HL-60/S4 treated with retinoic acid at 250 ng/mL for 4 days and 3 days (cell line): ENCODE measurements around the gene OVOL3.
"Not testable (repeated sequence)": the region's sequence is repeated elsewhere in the genome, so short reads cannot be mapped to it uniquely, and the experiment has no call there.

Experiments
- in situ Hi-C: fragments of 300-500 bp; cut with MboI; formaldehyde crosslinking; loops from 2 replicates; pipeline ENCODE4 v1.7.0; 2022; ENCODE audit warnings: low sequenced_read_pairs

OVOL3 gene

DNA sequence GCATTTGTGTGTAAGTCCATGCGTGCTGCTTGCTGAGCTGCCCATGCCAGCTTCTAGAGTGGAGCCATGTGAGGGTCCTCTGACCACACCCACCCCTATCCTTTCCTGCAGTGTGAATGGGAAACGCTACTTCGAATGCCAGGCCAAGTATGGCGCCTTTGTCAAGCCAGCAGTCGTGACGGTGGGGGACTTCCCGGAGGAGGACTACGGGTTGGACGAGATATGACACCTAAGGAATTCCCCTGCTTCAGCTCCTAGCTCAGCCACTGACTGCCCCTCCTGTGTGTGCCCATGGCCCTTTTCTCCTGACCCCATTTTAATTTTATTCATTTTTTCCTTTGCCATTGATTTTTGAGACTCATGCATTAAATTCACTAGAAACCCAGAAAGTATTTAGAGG is 14.6 kb downstream of the OVOL3 start:
- in situ Hi-C loops: no loop called here

DNA sequence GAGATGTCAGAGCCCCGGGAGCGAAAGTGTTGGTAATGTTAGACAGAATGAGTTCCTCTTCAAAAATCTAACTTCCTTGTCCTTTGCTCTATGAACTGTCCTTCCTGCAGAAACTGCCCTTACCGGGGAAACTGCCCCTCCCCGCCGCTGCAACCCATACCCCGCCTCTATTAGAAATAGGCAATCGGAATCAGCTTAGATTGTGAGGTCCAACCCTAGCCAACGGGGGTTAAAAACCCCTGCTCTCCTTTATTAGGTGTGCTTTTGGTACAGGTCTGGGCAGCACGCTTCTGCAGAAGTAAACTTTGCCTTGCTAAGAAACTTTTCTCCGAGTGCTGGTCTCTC is 17.4 kb downstream of the OVOL3 start:
- in situ Hi-C loops: no loop called here

DNA sequence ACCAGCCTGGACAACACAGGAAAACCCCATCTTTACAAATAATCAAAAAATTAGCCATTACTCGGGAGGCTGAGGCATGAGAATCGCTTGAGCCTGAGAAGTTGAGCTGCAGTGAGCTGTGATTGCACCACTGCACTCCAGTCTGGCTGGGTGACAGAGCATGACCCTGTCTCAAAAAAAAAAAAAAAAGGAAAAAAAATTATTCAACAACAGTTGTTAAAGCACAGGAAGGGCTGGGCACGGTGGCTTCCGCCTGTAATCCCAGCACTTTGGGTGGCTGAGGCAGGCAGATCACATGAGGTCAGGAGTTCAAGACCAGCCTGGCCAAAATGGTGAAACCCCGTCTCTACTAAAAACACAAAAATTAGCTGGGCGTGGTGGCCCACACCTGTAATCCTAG is 20.3 kb downstream of the OVOL3 start:
- in situ Hi-C loops: not testable (repeated sequence)

DNA sequence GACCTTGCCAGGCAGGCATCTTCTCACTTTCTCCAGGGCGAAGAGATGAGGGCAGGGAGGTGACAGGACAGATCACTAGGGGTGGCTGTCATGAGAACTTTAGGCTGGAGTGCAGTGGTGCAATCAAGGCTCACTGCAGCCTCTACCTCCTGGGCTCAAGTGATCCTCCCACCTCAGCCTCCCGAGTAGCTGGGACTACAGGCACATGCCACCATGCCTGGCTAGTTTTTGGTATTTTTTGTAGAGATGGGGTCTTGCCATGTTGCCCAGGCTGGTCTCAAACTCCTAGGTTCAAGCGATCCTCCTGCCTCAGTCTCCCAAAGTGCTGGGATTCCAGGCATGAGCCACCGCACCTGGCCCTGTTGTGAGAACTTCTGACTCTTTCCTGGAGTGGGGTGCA is 23.9 kb downstream of the OVOL3 start:
- in situ Hi-C loops: not testable (repeated sequence)

DNA sequence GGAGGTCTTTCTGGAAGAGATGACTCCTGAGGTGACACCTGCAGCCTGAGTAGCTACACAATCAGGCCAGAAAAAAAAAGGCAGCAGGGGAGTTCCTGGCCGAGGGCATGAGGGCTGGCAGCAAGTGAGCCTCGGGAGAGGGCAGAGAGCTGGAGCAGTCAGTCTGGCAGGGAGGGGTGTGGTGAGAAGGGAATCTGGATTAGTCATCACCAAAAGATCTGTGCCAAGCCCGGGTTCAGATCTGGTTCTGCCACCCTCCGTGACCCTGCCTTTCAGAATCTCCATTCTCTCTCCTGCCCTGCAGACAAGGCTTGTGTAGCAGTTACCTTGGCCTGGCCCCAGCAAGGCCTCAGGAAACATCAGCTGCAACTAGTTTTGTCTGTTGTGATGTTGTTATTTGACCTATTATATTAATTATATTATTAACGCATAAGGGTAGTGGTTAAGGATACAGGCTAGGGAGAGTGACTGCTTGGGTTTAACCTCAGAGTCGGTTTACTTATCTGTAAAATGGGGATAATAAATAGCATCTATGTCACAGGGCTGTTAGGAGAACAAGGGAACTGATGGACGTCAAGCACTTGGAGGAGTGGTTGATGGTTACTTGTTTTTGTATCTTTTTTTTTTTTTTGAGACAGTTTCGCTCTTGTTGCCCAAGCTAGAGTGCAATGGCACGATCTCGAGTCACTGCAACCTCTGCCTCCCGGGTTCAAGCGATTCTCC is 26.2 kb downstream of the OVOL3 start:
- in situ Hi-C loops: no loop called here

DNA sequence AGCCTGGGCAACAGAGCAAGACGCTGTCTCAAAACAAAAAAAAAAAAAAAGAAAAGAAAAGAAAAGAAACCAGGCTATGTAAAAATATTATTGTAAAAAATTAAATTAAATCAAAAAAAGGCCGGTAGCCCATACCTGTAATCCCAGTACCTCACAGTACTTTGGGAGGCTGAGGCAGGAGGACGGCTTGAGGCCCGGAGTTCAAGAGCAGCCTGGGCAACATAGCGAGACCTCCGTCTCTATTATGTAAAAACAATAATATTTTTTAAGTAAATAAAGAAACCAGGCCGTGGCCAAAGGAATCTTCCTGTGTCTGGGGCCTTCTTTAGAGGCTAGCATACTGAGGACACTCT is 28.2 kb downstream of the OVOL3 start:
- in situ Hi-C loops: no loop called here

DNA sequence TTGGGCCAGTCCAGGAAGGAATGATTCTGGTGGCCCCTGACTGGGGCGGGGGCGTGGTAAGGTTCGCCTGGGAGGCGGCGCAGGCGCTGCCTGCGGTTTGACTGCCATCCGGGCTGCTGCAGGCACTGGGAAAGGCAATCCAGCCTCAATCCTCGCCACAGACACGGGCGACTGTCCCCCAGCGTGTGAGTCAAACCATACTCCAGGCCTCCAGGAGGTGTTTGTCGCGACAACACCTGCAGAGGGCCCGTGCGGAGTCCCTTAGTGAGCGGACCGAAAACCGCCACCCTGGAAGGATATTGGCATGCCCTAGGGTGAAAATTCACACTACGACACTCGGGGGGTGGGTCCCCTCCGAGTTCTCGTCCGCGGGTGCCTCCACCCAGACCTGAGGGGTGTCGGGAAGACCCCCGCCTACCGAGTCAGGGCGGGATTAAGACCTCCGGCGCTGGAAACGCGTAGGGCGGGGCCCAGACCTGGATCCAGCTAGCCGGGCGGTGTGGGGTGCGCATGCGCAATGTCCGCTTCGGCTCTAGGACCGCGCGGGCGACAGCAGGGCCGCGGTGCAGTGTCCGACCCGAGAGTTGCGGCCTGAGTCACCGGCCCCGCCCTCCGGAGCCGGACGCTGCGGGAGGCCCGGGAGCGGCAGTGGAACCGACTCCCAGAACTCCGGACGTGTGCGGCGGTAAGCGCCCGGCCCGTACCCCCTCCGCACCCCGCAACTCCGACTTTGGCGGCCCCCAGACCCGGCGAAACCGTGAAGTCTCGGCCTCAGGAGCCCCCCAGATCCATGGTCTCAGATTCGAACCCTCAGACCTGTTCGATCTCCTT is 28.7 kb downstream of the OVOL3 start, which contains the start of gene CAPNS1:
Gene CAPNS1 (plus strand): TSS at position 594 of the 831 bp plus-strand sequence. CDS start 946 bp downstream, outside the sequence.
- in situ Hi-C loops: no loop called here

DNA sequence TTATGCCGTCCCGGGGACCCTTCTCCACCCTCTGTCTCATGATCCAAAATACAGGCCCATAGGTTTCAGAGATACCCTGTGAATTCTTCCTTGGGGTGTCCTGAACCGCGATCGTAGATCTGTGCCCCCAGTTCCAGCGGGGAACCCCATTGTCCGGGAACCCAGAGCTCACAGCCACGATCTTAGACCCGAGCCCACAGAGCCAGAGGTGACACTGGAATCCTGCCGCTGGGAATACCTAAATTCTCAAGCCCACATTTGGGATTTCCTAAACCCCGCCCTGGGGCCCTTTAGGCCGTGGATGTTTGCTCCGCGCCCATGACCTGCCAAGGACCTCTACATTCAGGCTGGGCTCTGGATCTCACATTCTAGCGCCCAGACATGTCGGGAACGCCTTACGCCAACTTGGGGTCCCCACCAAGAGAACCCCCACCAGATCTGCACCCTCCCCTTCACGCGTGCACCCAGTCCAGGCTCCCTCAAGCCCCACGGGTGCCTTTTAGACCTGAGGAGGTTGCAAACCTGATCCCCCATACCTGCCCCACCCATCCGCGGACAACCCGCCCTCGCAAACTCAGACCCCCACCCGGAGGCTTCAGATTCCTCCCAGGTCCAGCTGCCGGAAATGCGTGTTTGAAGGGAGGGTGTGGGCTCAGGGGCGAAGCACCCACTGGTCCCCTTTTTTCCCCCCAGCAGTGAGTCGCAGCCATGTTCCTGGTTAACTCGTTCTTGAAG is 29.5 kb downstream of the OVOL3 start:
- in situ Hi-C loops: no loop called here

DNA sequence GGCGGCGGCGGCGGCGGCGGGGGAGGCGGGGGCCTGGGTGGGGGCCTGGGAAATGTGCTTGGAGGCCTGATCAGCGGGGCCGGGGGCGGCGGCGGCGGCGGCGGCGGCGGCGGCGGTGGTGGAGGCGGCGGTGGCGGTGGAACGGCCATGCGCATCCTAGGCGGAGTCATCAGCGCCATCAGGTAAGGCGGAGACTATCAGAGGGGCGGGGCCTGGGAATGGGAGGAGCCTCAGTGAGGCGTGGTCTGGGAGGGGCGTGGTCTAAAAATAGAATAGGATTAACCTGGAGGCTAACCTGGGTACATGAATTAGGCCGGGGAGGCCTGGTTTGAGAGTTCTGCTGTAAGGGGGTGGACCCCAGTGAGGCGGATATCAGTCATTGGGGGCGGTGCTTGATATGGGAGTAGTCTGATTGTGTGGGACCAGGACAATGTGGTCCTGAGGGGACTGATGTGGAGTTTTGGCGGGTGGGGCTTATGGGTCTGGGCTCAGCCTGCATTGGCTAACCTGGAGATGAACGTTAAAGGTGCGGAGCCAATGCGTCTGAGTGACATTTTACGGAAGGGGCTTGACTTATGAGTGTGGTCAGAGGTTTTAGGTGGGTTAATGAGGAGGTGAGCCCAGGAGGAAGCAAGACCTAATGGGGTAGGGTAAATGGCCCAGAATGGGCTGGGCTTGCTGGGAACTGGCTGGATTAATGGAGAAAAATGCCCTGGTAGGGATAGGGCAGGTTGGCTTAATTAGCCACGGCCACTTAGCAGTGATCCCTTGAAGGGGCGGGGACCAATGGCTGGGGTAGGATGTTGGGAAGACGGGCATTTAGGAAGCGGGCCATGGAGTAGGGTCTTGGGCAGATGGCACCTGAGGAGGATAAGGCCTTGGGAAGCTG is 30.3 kb downstream of the OVOL3 start:
- in situ Hi-C loops: no loop called here

DNA sequence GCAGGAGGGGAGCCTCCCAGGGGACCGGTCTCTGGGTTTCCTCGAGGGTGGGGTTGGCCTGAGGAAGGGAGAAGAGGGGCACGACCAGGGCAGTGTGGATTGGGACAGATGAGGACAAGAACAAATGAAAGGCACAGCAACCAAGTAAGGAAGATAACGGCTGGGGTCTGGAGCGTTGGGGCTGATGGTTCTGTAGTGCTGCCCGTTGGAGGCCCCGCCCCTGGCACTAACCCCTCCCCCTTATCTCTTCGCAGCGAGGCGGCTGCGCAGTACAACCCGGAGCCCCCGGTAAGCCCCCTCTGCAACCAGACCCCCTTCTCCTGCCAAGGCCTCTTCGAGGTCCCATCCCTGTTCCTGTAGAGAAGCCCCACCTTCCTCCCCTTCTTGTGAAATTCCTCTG is 31.1 kb downstream of the OVOL3 start:
- in situ Hi-C loops: no loop called here

DNA sequence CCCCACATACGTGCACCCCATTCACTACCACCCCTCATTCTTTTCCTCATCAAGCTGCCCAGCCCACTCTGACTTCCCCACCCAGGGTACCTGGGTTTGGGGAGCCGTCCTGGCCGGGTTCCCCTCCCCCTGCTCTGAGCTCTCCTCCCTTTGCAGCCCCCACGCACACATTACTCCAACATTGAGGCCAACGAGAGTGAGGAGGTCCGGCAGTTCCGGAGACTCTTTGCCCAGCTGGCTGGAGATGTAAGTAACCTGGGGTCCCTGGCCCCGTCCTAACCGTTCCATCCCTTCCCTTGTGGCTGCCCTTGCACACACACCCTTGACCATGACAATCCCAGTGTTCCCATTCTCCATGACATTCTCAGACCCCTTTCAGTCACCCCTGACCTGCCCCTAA is 31.6 kb downstream of the OVOL3 start:
- in situ Hi-C loops: no loop called here

DNA sequence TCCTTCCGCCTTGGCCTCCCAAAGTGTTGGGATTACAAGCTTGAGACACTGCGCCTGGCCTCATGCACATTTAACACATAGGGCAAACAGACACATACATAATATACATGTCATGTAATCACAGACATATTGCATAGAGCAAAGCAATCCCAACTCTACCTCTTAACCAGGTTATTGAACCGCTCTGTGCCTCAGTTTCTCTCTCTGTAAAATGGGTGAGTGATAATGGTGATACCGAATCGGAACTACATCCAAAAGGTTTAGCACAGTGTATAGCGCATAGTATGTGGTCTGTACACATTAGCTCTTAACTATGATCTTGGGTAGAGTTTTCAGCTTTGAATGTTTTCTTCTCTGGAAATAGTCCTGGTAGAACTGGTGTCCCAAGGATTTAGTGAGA is 33.7 kb downstream of the OVOL3 start:
- in situ Hi-C loops: no loop called here

DNA sequence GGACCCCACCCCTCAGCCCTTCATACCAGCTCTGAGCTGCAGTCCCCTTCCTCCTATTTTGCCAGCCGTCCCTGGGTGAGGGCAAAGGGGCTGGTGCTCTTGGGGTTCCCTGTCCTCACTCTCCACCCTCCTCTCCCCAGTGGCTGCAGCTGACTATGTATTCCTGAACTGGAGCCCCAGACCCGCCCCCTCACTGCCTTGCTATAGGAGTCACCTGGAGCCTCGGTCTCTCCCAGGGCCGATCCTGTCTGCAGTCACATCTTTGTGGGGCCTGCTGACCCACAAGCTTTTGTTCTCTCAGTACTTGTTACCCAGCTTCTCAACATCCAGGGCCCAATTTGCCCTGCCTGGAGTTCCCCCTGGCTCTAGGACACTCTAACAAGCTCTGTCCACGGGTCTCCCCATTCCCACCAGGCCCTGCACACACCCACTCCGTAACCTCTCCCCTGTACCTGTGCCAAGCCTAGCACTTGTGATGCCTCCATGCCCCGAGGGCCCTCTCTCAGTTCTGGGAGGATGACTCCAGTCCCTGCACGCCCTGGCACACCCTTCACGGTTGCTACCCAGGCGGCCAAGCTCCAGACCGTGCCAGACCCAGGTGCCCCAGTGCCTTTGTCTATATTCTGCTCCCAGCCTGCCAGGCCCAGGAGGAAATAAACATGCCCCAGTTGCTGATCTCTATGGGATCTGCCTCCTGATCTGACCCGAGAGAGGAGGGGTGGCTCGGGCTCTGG is 38.9 kb downstream of the OVOL3 start:
- in situ Hi-C loops: no loop called here

DNA sequence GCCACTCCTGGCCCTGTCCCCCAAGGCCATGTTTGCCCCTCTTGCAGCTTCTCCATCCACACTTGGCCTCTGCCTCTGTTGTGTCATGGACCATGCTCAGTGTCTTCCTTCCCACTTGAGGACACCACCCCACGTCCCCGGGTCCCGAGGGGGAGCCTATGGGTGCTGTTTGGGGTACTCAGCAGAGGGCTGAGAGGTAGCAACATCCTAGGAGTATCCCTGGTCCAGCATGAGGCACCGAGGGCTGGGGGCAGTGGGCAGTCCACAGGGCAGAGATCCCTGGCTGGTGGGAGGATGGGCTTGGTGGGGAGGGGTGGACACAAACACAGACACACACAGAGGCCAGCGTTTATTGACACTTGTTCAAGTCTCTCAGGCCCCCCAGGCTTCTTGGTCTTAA is 39.6 kb downstream of the OVOL3 start:
- in situ Hi-C loops: no loop called here

DNA sequence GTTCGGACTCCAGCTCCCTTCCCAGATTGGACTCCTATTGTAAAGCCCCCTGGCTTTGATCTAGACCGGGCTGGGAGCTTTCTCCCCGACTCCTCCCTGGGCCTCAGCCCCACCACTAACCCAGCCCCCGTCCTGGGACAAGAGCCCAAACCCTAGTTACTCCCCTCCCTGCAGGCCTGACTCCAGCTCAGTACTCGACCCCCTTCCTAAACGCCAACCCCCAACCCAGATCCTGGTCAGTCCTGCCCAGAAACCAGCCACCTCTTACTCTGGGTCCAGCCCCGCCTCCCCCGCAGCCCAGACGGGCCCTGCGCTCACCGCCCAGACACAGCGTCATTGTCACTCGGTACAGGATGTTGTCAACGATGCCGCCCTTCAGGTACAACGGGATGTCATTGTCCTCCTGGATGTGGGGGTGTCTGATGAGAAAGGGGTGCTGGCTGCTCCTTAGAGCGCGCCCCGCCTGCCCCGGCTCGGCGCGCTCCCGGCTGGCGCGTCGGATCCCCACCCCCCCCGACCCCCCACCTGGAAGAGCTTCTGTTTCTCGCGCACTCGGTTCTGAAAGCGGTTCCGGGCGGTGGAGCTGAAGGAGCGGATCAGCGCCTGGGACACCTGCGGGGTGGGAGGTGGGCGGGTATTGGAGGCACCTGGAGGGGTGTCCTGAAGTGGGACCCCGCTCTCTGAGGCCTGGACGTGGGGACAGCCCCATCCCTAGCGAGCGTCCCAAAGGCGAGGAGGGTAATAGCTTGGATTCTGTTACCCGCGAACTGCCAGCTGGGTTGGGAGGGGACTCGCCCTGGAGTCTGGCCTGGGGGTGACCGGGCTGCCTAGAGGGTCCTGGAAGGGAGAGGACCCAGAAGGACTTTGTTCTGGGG is 40.4 kb downstream of the OVOL3 start:
- in situ Hi-C loops: no loop called here

DNA sequence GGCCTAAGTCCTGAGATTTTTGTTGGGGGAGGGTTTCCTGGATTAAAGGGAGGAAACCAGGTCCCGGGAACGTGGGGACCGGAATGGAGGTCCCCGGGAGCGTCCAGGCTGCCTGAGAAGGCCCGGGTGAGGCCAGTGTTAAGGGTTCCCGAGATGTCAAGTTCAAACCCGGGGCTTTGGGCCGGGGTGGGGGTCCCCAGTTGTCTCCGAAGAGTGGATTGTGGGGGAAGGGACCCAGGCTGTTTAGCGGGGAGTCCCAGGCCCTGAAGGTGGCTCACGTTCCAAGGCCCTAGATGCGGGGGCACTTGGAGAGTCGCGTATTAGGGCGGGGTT is 41.0 kb downstream of the OVOL3 start:
- in situ Hi-C loops: no loop called here

DNA sequence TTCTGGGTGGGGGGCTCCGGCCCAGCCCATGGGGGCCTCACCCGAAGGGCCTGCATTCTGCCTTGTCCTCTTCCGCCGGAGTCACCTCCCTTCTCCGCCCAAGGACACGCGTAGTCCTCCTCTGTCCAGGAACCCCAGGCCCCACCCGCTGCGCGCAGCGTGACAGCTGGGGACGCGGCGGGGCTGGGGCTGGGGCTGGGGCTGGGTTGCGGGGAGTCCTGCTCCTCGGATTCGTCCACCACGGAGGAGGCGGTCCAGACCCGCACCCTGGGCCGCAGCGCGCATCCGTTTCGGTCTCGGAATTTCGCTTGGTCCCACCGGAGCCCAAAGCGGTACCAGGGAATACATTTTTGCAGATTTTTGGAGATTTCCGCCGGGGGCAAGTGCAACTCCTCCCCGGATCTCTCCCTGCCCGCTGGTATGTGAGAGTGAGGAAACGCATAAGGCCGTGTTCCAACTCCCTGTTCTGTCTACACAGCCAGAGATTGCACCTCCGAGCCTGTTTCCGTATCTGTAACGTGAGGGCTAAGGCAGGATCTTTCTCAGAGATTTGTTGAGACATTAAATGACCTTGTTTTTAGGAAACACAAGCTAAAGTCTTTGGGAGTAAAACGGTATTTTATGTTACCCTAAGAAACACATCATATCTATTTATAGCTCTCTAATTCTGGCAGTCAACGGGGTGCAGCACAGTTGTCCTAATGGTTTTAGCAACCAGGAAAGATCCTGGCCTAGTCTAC is 41.6 kb downstream of the OVOL3 start, which contains the start of gene COX7A1:
Gene COX7A1 (minus strand): TSS at position 96 of the 740 bp plus-strand sequence. CDS start 40 bp downstream, at position 56.
- in situ Hi-C loops: no loop called here

DNA sequence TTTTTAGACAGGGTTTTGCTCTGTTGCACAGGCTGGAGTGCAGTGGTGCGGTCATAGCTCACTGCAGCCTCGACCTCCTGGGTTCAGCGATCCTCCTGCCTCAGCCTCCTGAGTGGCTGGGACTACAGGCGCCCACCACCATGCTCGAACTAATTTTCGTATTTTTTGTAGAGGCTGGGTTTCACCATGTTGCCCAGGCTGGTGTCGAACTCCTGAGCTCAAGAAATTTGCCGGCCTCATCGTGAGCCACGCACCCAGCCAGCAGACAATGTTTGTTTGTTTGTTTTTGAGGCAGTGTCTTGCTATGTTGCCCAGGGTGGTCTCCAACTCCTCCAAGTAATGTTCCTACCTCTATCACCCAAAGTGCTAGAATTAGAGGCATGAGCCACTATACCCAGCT is 42.2 kb downstream of the OVOL3 start:
- in situ Hi-C loops: no loop called here
